HG03064 (cell line): ENCODE results near the gene KIF20A.
"Not testable (repeated sequence)": the region's sequence is repeated elsewhere in the genome, so short reads cannot be mapped to it uniquely, and the experiment has no call there.

Source experiments
- ATAC-seq: cut with Tn5 transposase; IDR thresholded peaks from one replicate; pipeline ENCODE4 v1.9.1; 2021; ENCODE audit warnings: low read depth; ENCODE audit not compliant: unreplicated experiment

KIF20A gene

DNA sequence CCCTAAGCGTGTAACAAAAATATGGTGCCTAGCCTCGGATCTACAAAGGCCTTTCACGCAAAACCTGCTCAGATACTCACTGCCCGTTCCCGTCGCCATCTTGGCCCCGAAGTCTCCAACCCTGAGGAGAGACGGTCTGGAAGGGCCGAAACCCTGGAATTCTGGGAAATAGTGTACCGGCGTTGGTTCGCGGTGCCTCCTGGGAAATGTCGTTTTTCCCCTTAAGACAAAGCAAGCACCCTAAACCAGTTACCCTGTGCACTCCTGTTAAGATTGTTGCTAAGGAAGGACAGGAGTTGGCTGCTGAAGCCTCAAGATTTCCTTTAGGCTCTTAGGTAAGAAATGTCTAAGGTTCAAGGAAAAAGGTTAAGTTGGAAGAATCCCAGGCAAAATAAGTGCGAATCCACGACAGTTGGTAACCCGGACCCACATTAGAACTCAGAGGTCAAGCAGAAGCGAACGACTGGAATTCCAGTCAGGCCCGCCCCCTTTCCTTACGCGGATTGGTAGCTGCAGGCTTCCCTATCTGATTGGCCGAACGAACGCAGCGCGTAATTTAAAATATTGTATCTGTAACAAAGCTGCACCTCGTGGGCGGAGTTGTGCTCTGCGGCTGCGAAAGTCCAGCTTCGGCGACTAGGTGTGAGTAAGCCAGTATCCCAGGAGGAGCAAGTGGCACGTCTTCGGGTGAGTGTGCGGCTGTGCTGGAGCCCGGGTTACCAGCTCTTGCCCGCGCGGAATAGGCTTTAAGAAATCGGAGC is at the start of gene KIF20A, which contains the start of gene BRD8:
TSS of gene KIF20A (plus strand) at position 597 of the 761 bp plus-strand sequence. CDS start 569 bp downstream, outside the sequence.
TSS of gene BRD8 (minus strand) at position 115 of the 761 bp plus-strand sequence. CDS start at position 99, 16 bp downstream.
- peak; percentile 82 for ATAC-seq

DNA sequence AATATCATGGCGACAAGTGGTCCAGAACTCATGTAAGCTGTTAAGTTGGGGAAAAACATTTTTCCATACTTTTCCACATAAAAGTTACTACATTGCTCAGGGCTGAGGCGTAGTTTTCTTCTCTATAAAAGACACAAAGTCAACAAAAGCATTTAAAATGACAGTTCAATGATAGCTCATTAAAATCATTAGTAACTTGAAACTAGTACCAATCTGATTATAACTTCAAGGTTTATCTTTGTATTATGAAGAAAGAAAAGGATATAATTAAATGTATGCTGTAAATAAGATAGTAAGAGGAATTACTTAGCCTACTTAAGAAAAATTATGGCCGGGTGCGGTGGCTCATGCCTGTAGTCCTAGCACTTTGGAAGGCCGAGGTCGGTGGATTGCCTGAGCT is 49.6 kb upstream of the KIF20A start:
- ATAC-seq = no peak

- no peak for ATAC-seq
These were observed 46.4 kb upstream of the KIF20A start for GRCh38 chr5:138132543-138132942.

DNA sequence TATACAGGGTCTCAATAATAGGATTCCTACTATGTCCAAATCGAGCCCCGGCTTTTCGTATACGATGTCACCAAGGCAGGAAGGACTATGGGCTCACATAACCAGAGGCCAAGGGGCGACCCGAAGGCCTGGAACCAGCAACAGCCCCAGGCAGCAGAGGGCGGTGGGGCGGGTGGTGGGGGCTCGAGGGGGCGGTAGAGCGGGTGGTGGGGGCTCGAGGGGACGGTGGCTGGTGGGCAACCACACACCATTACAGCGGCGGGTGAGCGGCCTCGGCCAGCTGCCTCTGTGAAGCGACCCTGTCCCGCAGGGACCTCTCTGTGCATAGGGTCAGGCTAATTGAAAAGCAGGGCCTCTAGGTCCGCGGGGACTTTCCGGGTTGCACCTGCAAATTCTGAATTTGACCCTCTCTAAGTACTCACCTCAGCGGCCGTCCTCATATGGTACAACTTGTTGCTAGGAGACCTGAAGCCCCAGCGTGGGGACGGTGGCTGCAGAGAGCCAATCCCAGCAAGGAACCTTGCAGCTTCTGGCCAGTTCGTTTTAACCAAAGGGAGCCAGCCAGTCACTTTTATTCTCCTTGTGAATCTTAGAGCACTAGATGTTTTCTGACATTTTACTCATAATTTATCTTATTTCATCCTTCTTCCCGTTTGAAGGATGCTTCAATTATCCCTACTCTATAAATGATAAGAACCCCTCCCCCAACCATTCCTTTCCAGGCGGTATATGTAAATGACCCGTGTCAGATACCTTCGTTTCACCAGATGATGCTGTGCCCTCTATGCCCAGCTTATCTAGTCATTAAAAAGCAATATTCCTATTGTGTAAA is 39.7 kb upstream of the KIF20A start, which contains the start of gene NME5:
TSS of gene NME5 (minus strand) at position 480 of the 832 bp plus-strand sequence. CDS start 648 bp downstream, outside the sequence.
- ATAC-seq = no peak

DNA sequence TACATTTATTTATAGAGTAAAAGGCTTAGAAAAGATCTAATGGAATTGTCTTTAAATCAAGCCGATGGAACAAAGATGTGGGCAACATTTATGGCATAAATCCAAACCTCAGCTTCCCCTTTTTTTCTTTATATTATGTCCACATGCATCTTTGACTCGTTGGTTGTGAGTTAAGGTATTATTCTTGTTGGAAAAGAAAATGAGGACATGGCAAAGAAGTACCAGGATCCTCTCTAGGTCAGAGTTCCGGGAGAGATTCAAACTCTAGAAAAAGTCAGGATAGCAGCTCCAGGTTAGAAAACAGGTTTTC is 39.2 kb upstream of the KIF20A start:
- ATAC-seq = no peak

- no peak for ATAC-seq
These were observed 38.6 kb upstream of the KIF20A start for GRCh38 chr5:138140268-138140667.

DNA sequence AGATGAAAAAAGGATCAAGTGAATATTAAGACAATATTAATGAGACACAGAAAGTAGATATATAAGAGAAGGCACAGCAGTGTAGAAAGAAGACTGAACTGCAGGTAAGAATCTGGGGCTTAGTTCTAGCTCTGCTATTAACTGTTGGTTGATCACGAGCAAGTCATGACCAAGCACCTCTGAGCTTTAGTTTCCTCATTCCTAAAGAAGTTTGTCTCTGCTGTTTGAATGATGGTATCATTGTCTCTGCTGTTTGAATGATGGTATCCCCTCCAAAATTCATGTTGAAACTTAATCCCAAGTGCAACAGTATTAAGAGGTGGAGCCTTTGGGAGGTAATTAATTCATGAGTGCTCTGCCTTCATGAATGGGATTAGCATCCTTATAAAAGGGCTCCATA is 37.2 kb upstream of the KIF20A start:
- no peak for ATAC-seq

DNA sequence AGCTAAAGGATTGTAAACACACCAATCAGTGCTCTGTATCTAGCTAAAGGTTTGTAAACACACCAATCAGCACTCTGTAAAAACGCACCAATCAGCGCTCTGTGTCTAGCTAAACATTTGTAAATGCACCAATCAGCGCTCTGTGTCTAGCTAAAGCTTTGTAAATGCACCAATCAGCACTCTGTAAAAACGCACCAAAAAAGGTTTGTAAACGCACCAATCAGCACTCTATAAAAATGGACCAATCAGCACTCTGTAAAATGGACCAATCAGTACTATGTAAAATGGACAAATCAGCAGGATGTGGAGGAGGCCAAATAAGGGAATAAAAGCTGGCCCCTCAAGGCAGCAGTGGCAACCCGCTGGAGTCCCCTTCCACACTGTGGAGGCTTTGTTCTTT is 35.3 kb upstream of the KIF20A start:
- ATAC-seq = not testable (repeated sequence)

GRCh38 chr5:138148811-138149210 is 30.1 kb upstream of the KIF20A start:
- ATAC-seq = no peak

- no peak for ATAC-seq
These were observed 29.4 kb upstream of the KIF20A start for GRCh38 chr5:138149530-138149929.

- ATAC-seq = not testable (repeated sequence)
These were observed 22.9 kb upstream of the KIF20A start for GRCh38 chr5:138155977-138156376.

- no peak for ATAC-seq
These were observed 21.3 kb upstream of the KIF20A start for GRCh38 chr5:138157626-138158025.

- no peak for ATAC-seq
These were observed 19.2 kb upstream of the KIF20A start for GRCh38 chr5:138159666-138160065.

DNA sequence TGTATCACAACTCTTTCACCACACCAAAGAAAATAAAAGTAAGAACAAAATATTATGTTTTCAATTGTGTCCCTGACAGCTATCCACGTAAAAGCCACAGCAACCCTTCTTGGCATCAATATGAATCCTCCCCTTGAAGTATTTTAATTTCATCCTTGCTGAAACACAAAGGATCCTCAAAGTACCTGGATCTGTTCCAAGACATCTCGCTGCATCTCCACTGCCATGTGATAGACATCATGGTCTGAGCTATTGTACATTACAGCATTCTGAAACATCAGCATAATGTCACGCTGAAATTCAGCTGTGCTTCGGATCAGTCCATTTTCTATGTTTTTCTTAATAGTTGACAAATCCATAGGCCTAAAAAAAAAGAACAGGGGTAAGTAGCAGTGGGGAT is 18.2 kb upstream of the KIF20A start:
- ATAC-seq = no peak

DNA sequence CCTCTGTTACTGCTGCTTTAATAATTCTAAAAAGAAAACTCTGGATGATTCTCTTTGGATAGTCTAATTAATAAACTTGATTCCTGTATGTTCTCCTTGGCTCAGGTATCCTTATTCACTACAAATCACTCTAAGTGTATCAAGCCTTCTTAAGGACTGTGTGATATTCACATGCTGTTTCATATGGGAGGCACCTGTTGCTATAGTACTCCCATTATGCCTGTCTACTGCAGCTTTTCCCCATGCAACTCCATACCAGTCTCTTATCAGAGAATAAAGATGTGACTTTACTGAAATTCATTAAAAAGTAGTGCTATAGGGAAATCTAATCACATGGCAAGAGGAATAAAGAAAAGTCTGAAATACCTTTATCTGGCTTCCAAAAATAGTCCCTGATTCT is 15.2 kb upstream of the KIF20A start:
- ATAC-seq = no peak

GRCh38 chr5:138169124-138169523 is 9.8 kb upstream of the KIF20A start:
- ATAC-seq = no peak

DNA sequence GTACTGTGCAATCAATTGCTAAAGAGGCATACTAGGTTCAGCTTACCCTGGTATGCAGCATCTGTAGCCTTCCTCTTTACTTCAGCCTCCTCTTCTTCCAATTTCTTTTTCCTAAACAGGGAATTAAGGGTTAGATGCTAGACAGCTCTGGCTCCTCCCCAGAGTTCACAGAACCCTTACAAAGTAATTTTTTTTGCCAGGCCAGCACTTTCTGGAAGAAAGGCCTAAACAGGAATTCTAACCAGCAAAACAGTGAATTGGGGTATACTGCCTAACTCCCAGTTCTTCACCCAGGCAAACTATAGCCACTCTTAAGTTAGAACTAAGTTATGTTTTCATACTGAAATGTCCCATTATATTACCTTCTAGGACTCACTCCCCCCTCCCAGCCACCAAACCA is 8.6 kb upstream of the KIF20A start:
- ATAC-seq = no peak

GRCh38 chr5:138177941-138178515 is 884 bp upstream of the KIF20A start:
- ATAC-seq = no peak

DNA sequence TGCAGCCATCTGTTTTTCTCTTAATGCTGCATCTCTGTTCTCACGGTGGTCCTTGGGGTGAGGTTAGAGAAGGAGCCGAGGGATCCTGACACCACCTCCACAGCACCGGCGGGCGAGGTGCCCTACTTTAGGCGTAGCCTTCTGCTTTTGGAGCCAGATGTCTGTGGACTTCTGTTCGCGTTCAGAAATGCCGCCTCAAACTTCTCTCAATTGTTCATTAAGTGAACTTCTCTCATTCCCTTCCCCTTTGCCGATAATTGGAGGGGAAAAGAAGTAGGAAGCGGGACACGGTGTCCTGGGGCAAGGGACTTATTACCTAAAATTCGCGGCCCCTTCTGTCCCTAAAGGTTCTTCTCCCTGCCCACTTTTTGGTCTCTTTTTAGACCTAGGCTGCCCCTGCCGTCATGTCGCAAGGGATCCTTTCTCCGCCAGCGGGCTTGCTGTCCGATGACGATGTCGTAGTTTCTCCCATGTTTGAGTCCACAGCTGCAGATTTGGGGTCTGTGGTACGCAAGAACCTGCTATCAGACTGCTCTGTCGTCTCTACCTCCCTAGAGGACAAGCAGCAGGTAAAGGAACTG is 455 bp downstream of the KIF20A start:
- no peak for ATAC-seq

DNA sequence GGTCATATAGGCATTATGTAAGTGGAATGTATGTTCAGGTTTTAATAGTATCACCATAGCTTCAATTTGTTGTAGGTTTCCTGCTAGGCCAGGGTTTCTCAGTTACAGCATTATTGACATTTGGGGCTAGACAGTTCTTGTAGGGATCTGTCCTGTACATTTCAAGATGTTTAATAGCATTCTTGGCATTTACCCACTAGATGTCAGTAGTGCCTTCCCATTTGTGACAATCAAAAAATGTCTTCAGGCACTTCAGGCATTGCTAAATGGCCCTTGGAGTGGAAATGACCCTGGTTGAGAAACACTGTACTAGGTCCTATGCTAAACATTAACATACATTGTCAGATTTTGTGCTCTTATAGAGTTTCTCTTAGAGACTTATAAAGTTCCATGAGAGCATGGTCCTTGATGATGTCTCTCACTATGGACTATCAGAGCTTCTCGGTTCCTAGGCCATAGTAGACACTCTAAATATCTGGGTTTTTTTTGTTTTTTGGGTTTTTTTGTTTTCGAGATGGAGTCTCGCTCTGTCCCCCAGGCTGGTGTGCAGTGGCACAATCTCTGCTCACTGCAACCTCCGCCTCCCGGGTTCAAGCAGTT is 1.4 kb downstream of the KIF20A start:
- no peak for ATAC-seq

GRCh38 chr5:138180841-138181240 is 1.9 kb downstream of the KIF20A start:
- ATAC-seq = no peak
